HG03575 (cell line): Measurements from ENCODE around the gene PRR22.

Experiments
- ATAC-seq: cut with Tn5 transposase; IDR thresholded peaks from one replicate; pipeline ENCODE4 v1.9.1; 2021; ENCODE audit not compliant: unreplicated experiment, insufficient number of reproducible peaks, low FRiP score; ENCODE audit errors: extremely low read depth

The PRR22 gene

DNA sequence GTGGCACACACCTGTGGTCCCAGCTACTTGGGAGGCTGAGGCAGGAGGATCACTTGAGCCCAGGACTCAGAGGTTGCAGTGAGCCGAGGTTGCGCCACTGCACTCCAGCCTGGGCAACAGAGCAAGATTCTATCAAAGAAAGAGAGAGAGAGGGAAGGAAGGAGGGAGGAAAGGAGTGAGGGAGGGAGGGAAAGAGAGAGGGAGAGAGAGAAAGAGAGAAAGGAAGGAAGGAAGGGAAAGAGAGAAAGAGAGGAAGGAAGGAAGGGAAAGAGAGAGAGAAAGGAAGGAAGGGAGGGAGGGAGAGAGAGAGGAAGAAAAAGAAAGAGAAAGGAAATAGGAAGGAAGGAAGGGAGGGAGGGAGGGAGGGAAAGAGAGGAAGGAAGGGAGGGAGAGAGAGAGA, 32.7 kb upstream of the PRR22 start:
- ATAC-seq = no peak

DNA sequence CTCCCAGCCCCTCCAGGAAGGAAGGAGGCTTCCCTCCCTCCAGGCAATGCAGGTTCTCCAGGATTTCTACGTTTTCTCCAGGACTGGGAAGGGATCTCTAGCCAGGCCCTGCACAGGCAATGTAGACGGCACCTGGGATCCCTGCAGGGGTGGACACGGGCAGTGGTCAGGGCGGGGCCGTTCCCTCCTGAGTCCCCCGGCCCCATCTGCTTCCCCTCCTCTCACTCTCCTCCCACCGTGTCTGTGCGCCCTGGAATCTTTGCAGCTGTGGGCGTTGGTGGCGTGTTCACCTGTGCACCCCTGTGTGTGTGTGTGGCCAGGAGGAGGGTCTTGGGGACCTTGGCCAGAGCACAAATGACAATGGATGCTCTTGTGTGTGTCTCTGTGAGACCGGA, 30.3 kb upstream of the PRR22 start:
- no peak for ATAC-seq

DNA sequence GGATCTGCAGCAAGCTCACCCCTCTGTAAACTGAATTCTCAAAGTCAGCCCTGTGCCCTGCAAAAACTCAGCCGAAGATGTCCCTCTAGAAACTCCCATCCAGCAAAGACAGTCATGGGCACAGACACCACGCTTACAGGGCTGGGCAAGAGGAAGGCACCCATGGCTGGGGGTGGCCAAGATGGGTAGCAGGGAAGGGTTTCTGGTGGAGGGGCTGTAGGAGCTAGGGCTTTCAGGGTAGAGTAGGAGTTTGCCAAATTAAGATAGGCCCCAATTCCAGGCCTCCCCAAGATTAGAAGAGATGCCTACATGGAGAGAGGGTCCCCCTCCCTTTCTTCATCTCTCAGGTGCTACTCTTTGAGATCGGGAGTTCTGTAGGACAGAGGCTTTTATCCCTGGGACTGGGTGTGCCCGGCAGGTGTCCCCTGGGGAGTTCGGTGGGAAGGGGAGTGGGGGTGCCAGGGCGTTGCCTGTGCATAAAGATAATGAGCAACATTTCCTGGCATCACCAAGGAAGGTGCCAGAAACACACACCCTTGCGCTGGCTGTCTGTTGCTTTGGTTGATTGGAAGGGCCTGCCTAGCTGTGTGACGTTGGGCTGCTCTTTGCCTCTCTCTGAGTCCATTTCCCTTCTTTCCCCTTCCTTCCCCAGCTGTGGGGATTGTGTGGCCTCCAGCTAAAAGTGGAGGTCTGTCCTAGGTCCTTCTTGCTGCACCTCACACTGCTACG, 29.7 kb upstream of the PRR22 start:
- ATAC-seq = no peak

DNA sequence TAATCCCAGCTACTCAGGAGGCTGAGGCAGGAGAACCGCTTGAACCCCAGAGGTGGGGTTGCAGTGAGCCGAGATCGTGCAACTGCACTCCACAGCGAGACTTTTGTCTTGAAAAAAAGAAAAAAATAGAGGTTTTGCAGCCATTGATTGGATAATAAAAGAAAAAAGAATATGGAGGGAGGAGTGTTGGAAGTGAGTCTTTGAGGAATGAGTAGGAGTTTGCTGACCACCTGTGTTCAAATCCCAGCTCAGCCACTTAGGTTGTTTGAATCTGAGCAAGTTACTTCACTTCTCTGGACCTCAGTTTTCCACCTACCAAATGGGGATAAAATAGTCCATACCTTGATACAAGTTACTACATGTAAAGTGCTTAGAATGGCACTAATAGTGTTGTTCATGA, 26.6 kb upstream of the PRR22 start:
- ATAC-seq = no peak

DNA sequence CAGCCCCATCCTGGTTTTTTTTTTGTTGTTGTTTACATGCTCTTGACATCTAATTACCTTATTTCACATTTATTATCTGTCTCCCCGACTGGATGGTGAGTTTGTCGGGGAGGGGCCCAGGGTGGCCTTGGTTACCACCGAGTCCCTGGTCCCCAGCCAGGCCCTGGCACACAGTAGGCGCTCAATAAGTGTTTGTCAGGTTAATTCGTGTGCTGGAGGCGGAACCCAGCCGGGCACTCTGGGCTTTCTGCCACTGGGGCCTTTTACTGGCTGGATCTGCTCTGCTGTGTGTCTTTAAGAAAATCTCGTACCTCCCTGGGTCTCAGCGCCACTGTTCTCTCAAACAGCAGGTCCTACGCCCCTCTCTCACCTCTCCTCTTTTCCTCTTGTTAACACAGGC, 24.9 kb upstream of the PRR22 start:
- ATAC-seq = no peak

DNA sequence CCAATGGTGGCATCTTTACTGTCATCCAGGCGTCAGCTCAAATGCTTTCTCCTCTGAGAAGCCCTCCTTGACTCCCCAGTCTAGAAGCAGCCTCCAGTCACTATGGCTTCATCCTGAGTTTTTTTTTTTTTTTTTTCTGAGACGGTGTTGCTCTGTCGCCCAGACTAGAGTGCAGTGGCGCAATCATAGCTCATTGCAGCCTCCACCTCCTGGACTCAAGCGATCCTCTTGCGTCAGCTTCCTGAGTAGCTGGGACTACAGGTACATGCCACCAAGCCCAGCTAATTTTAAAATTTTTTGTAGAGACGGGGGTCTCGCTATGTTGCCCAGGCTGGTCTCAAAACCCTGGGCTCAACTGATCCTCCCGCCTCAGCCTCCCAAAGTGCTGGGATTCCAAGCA, 24.5 kb upstream of the PRR22 start:
- no peak for ATAC-seq

DNA sequence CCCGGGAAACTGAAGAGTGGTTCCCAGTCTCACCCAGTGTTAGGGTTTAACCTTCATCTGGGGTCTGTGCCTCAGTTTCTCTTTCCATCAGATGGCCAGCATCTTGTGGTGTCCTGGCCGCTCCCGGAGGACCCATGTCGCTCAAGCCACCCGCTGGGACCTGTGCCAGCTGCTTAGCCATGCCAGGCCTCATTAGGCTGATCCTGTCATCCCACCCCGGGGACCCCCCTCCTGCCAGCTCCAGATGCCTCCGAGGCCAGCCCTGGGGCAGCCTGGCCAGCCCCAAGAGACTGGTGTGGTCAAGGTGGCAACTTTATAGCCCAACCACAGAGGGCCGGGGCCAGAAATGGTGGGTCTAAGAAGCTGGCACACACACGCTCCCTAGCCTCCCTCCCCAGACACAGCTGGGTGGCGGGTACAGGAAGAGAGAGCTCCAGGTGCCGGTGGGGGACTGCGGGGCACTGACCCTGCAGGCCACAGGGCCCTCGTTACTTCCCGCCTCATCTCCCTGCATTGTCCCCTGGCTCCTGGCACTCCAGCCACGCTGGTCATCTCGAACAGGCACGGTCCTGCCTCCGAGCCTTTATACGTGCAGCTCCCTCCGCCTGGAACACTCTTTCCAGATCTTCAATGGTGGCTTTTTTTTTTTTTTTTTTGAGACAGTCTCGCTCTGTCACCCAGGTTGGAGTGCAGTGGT, 23.7 kb upstream of the PRR22 start:
- ATAC-seq = no peak

DNA sequence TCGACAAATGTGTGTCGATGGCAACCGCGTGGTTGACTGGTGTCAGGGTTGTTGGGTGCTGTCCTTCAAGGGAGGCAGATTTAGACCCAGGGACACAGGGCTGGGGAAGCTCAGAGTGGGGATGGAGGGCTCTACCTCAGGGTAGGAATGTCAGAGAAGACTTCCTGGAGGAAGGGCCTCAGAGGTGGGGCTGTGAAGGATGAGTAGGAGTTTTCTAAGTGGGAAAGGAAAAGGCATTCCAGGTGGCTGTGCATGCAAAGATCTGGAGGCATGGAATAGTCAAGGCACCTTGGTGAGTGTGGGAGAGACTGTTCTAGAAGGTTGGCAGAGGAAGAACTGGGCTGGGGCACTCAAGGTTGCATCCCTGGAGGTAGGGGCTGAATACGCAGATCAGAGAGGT, 22.4 kb upstream of the PRR22 start:
- ATAC-seq = no peak

DNA sequence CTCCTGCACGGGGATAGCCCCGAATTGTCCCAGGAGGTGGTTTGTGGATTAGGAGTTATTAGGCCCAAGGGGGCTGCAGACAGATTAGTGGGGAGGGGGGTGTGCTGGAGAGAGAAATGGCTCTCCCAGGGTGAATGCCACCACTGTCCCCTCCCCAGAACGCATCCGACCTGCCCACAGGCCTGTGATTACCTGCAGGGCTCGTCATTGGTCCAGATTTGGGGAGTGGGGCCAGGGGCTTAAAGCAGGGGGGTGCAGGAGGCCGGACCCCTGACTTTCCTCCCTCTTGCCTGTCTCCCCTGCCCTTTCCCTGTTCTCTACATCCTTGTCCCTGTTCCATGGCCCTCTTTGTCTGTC, 21.6 kb upstream of the PRR22 start:
- ATAC-seq = no peak

DNA sequence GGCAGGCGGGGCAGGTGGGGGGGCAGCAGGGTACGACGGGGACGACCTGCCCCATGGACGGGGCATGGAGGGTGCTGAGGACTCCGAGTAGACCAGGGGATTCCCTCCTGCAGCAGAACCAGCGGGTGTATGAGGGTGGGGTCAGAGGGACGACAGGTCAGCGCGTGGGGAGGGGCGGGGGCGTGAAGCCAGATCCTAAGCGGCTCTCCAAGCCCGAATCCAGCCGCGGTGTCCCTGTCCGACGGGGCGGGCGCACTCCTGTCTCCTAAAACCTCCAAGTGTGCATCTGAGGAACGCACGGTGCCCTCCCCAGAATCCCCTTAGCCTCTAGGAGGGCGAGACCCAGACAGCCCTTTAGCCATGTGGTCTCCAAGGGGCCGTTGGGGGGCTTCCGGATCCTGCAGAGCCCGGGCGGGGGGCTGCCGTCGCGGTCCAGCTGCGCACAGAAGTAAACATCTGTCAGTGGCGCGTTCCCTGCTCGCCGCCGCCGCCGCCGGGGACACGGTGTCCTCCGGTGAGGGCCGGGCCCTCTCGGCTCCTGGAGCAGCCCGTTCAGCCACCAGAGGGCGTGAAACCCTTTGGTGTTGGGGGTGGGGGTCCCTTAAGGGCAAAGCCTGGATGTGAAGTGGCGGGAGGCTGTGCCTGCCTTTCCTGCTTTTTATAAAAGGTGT, 21.1 kb upstream of the PRR22 start:
- no peak for ATAC-seq

DNA sequence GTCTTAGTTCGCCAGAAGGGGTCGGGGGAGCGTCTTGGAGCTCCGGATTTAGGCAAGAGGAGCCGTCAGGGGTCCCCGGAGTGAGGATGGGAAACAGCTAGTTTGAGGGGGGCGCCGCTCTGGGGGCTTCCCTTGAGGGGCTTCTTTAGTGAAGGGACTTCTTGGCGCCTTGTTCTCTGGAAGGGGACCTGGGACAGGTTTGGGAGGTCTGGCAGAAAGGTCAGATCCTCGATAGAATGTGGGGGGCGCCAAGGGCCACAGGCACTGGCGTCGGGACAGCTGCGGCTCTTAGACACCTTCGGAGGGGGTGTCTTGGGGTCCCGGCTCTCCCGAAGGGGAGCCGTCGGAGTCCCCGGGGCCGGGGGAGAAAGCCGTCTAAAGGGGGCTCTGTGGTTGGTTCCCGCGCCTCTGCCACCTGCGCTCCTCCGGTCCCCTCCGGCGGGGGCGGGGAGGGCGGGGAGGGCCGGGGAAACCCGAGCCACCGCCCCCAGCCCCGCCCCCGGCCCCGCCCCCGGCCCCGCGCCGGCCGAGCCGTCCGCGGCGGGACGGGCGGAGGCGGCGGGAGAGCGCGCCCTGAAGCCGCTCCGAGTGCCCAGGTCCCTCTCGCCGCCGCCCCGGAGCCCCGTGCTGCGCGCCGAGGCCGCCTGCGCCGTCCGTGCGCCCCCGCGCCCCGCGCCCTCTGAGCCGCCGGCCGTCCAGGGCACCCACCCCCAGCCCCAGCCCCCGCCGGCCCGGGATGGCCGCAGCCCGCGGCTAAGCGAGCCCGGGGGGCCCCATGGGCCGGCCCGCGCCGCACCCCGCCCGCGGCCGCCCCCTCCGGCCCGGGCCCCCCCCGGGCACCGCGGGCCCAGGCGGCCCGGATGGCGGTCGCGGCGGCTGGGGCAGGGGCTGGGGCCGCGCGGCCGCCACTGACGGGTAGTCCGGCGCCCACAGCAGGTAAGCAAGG, 20.2 kb upstream of the PRR22 start, which contains the start of gene NRTN:
Gene NRTN (plus strand): TSS at position 552 of the 946 bp plus-strand sequence. CDS start 19,099 bp downstream, outside the sequence.
- ATAC-seq = no peak

DNA sequence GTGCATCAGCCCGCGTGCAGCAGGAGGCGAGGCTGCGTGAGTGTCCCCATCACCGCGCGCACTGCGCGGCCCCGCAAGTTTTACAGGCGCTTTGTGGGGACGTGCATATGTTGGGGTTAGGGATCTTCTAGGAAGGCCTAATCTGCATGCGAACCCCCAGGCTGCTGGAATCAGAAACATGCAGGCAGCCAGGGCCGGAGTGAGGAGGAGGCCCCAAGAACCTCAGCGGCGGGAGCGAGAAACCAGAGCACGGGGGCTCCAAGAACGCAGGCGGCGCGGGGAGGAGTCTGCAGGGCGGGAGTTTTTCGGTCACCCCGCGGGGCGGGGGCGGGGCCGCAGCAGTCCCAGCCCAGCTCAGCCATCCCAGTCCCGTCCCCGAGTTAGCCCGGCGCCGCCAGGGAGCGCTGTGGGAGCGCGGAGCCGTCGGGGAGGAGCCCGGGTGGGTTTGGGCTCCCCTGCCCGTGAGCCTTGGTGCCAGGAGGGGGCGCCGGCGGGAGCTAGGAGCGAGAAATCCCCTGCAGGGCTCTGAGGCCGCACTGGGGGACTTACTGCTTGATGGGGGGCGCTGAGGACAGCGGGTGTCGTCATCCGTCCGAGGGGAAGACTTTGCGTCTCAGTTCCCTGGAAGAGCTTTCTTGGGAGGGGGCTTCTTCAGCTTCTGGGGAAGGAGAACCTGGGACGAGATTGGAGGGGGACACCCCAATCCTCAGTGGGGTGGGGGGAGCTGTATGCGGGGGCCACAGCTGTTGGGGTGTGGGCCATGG, 19.4 kb upstream of the PRR22 start:
- ATAC-seq = no peak

DNA sequence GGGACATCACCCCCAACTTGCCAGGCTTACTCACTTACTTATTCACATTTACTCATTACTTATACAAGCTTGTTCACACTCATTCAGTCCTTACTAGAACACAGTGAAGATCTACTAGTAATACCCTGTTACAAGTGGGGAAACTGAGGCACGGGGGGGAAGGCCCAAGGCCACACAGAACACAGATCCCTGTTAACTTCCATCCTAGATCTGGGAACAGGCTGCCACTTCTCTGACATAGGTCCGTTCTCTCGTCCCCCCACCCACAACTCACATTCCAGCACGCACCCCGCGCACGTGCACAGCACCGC, 18.9 kb upstream of the PRR22 start:
- no peak for ATAC-seq

DNA sequence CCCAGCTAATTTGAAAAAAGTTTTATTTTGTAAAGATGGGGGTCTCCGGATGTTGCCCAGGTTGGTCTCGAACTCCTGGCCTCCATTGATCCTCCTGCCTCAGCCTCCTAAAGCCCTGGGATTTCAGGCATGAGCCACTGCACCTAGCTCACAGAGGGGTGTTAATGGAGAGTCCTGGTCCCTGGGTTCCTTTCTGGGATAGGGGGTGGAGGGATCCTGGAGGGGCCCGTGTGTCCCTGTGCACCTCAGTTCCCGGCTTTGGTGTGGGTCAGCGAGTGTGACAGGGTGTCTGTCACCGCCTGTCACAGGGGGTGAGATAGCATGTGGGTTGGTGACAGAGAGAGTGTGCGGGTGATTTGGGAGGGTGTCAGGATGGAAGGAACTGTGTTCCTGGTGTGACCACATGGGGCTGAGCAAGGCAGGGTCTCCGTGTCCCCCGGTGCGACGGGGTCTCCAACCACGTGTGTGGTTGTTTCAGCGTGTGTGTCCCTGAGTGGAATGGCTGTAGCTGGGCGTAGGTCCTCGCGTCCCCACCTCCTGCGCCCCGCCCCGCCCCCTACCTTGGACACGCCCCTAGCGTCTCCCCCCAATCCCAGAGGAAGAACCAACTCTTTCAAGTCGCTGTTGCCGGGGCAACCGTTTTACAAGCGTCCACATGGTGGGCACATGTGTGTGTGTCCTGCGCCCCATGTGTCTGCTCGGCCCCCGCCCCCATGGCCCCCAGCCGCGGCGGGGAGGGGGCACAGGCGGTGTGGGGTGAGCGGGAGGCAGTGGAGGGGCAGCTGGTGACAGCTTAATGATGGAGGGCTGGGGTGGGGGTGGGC, 17.5 kb upstream of the PRR22 start:
- ATAC-seq = no peak

DNA sequence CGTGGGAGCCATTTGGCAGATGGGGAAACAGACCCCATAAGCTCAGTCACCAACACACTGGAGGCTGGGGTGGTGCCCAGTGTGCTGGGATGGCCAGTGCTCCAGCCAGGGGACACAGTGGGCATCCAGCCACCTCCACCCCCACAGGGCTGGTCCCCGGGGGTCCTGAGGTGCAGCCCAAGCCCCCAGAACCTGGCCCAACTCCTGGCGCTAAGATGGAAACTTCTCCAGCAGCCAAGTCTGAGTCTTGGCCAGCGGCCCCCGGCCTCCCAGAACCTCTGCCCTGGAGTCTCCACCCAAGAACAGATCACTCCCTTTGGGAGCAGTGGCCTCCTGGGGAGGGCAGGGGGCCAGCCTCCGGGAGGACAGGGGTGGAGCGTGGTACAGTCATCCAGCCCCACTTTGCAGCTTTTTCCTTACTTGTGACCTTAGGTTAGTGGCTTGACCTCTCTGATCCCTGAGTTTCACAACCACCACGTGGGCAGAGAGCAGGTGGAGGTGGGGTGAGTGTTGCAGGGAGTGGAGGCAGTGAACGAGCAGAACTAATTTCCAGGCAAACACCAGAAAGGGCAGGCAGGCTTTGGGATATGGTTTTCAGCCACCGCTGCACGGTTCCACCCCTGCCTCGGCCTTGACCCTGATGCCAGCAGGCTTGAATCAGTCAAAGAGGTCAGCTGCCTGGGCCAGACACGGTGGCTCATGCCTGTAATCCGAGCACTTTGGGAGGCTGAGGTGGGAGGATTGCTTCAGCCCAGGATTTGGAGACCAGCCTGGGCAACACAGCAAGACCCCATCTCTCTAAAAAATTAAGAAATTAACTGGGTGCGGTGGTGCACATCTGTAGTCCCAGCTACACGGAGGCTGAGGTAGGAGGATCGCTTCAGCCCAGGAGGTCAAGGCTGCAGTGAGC, 16.1 kb upstream of the PRR22 start:
- no peak for ATAC-seq

DNA sequence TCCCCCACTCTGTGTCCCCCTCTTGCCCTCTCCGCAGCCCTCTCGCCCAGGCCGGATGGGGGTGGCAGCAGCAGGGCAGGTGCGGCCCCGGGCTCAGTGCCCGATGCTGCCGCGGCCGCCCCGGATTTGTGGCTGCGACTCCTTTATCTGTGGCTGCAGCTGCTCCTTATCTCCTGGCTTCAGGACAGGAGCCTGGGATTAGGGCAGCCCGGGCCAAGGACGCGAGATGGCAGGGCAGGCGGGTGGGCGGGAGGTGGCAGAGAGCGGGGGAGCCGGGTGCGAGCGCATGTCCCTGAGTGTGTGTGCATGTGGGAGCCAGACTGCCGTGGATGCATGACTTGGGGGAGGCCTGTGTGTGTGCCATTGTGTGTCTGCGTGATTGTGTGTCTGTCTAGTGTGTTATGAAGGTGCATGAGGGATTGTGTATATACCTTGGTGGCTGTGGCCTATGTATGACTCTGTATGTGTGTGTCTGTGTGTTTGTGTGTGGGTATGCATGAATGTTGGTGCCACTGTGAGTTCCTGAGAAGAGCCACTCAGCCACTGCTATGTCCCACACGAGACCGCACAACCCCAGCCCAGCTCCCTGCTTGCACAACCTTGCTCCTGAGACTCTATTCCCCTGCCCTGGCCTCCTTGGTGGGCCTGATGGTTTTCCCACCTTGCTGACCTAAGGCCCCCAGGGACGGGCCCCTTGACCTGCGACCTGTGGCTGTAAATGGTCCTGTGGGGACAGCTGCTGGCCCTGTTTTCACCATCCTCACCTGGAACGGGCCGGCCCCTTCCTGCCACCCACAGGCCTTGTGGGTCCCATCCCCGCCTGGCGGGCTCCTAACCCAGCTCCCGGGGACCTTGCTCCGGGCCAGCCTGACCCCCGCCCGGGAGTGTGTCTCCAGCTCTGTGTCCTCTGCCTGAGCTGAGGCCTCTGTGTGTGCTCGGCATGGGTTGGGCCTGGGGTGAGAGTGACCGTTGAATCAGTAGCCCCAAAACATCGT, 15.0 kb upstream of the PRR22 start:
- no peak for ATAC-seq
